Measurements from ENCODE around the gene C2orf81.

DNA sequence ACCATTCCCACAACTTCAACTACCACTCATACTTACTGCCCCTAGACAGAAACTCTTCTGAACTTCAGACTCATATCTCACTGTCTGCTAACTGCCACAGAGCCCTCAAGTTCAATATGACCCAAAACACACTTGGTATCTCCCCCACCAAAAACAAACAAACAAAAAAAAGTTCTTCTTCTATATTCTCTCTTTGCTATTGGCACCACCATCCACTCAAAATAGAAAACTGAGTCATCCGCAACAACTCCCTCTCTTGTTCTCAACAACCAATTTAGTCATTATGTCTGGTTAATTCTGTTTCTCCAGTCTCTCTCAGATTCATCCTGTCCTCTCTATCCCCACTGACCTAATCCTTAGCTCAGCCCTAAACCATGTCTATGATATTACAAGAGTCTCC, 34.1 kb downstream of the C2orf81 start:
- TF ChIP-seq, protein P1, sequence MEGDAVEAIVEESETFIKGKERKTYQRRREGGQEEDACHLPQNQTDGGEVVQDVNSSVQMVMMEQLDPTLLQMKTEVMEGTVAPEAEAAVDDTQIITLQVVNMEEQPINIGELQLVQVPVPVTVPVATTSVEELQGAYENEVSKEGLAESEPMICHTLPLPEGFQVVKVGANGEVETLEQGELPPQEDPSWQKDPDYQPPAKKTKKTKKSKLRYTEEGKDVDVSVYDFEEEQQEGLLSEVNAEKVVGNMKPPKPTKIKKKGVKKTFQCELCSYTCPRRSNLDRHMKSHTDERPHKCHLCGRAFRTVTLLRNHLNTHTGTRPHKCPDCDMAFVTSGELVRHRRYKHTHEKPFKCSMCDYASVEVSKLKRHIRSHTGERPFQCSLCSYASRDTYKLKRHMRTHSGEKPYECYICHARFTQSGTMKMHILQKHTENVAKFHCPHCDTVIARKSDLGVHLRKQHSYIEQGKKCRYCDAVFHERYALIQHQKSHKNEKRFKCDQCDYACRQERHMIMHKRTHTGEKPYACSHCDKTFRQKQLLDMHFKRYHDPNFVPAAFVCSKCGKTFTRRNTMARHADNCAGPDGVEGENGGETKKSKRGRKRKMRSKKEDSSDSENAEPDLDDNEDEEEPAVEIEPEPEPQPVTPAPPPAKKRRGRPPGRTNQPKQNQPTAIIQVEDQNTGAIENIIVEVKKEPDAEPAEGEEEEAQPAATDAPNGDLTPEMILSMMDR (IDR thresholded peaks at IDR 0.05): no peak
- TF ChIP-seq POLR2A (IDR thresholded peaks at IDR 0.05) (no peak), POLR2AphosphoS5 (IDR thresholded peaks at IDR 0.05) (no peak), EP300 (IDR thresholded peaks at IDR 0.05) (no peak)
